MM.1S (cell line): ENCODE data around the gene CLIC5.
A peak's percentile ranks its signal among the peaks of the same experiment; 100 is the strongest.

Source experiments
- DNase-seq: peaks from one replicate; pipeline ENCODE4 v3.0.0-alpha.2; 2015
- H2AFZ ChIP-seq: fragments of 300-600 bp; sonication (generic); 2 replicates; pipeline ENCODE4 v1.6.0; 2016; ENCODE audit warnings: antibody characterized with exemption, low read length
- H3F3A ChIP-seq: fragments of 300-600 bp; sonication (generic); 2 replicates; pipeline ENCODE4 v1.6.1; 2016; ENCODE audit warnings: mild to moderate bottlenecking, antibody characterized with exemption, low read length, moderate library complexity, mixed read lengths; ENCODE audit not compliant: insufficient read depth
- H3K27ac ChIP-seq: fragments of 300-600 bp; sonication (generic); 2 replicates; pipeline ENCODE4 v1.5.1; 2016; ENCODE audit warnings: mild to moderate bottlenecking, low read length
- H3K27me3 ChIP-seq: fragments of 300-600 bp; sonication (generic); replicated peaks from 2 replicates; pipeline ENCODE4 v1.6.0; 2016; ENCODE audit warnings: low read length; ENCODE audit not compliant: insufficient read depth
- H3K36me3 ChIP-seq: fragments of 300-600 bp; sonication (generic); replicated peaks from 2 replicates; pipeline ENCODE4 v1.6.1; 2016; ENCODE audit warnings: mild to moderate bottlenecking, low read length, mixed read lengths; ENCODE audit not compliant: insufficient read depth
- H3K4me1 ChIP-seq: fragments of 300-600 bp; sonication (generic); 2 replicates; pipeline ENCODE4 v1.6.1; 2016; ENCODE audit warnings: low read length, mixed read lengths
- H3K4me2 ChIP-seq: fragments of 300-600 bp; sonication (generic); 2 replicates; pipeline ENCODE4 v1.6.0; 2016; ENCODE audit warnings: low read depth, low read length
- H3K4me3 ChIP-seq: fragments of 300-600 bp; sonication (generic); 2 replicates; pipeline ENCODE4 v1.5.1; 2016; ENCODE audit warnings: low read length, mixed read lengths
- H3K79me2 ChIP-seq: fragments of 300-600 bp; sonication (generic); 2 replicates; pipeline ENCODE4 v1.6.1; 2016; ENCODE audit warnings: mixed run types, low read length, mixed read lengths
- H3K9ac ChIP-seq: fragments of 300-600 bp; sonication (generic); 2 replicates; pipeline ENCODE4 v1.6.1; 2016; ENCODE audit warnings: low read length, mixed read lengths
- H3K9me2 ChIP-seq: fragments of 300-600 bp; sonication (generic); replicated peaks from 2 replicates; pipeline ENCODE4 v1.6.1; 2016; ENCODE audit warnings: mild to moderate bottlenecking, low read length, mixed read lengths; ENCODE audit not compliant: insufficient read depth
- H3K9me3 ChIP-seq: fragments of 300-600 bp; sonication (generic); replicated peaks from 2 replicates; pipeline ENCODE4 v1.6.1; 2016; ENCODE audit warnings: mild to moderate bottlenecking, low read length, mixed read lengths; ENCODE audit not compliant: insufficient read depth
- H4K20me1 ChIP-seq: fragments of 300-600 bp; sonication (generic); 2 replicates; pipeline ENCODE4 v1.6.1; 2016; ENCODE audit warnings: mild to moderate bottlenecking, low read length, moderate library complexity, mixed read lengths; ENCODE audit not compliant: insufficient read depth
- CTCF ChIP-seq: fragments of 300-600 bp; sonication (generic); IDR thresholded peaks from 2 replicates; pipeline ENCODE4 v1.5.1; 2016; ENCODE audit warnings: antibody characterized with exemption, low read length, mixed read lengths
- EZH2 ChIP-seq: fragments of 300-600 bp; sonication (generic); optimal IDR thresholded peaks from 2 replicates; pipeline ENCODE3; 2017; ENCODE audit warnings: low read depth, mild to moderate bottlenecking, antibody characterized with exemption, low read length, mixed read lengths
- EZH2phosphoT487 ChIP-seq: fragments of 300-600 bp; sonication (generic); IDR thresholded peaks from 2 replicates; pipeline ENCODE4 v1.6.1; 2018; ENCODE audit warnings: antibody characterized with exemption, low read length

CLIC5 gene

DNA sequence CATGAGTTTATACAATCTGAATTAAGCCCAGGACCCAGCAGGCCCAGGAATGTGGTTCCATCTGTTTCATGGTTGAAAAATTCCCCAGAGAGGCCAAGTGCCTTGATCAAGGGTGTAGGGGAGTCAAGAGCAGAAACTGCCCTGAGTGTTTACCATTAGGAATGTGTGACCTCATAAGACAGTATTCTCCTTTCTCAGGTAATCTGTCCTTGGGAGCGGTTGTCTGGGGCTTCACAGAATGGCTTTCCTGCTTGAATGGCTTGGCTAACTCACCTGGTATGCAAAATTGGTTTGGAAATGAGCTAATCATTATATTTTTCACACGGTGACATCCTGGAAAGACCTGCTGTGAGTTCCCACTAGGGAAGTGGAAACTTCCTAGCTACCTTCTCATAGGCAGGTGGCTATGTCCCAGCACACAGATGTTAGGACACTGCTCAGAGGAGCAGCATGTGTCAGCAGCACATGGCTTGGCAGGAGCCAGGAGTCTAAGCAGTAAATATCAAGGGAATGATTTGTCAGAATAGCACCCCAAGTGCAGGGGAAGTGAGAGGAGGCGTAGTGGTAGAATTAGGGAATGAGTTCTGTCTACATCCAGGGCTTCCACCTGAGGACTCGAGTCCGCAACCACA lies 17.7 kb downstream of the CLIC5 start:
- H4K20me1 ChIP-seq: no peaks in the 10 kb centered on the region
- no peaks in the 10 kb centered on the region for H3K9me3 ChIP-seq
- H3K4me3 ChIP-seq: no peak overlapping the region
- no peak for DNase-seq
- H3K4me2 ChIP-seq: no peak overlapping the region
- H3K36me3 ChIP-seq: no peaks in the 10 kb centered on the region
- H3K9ac ChIP-seq: no peak overlapping the region
- no peaks in the 10 kb centered on the region for H3F3A ChIP-seq
- H3K27ac ChIP-seq: no peak overlapping the region
- H3K4me1 ChIP-seq: no peaks in the 10 kb centered on the region
- H2AFZ ChIP-seq: no peak overlapping the region
- no peaks in the 10 kb centered on the region for H3K9me2 ChIP-seq
- H3K79me2 ChIP-seq: no peaks in the 10 kb centered on the region
- H3K27me3 ChIP-seq: no peaks in the 10 kb centered on the region
- TF ChIP-seq CTCF: no peak
- no peak for TF ChIP-seq EZH2
- TF ChIP-seq EZH2phosphoT487: no peak

- Histone ChIP-seq H2AFZ (no peak overlapping the region), H3K4me3 (no peak overlapping the region), H3K9me3 (no peaks in the 10 kb centered on the region), H3K27me3 (0 out of 2 replicates have a peak, but pooled peaks cover 5% of the 10 kb centered on the region), H4K20me1 (no peaks in the 10 kb centered on the region), H3K27ac (no peak overlapping the region), H3K4me1 (peaks cover 16% of the 10 kb centered on the region), H3F3A (peaks cover 8% of the 10 kb centered on the region; the same call in 1 of the 2 replicates), H3K4me2 (no peak overlapping the region), H3K79me2 (no peaks in the 10 kb centered on the region), H3K9me2 (no peaks in the 10 kb centered on the region), H3K36me3 (no peaks in the 10 kb centered on the region), H3K9ac (no peak overlapping the region)
- DNase-seq: no peak
- TF ChIP-seq EZH2phosphoT487: no peak
- TF ChIP-seq CTCF: no peak
- no peak for TF ChIP-seq EZH2
Measured at GRCh38 chr6:45991189-45991588, 24.5 kb downstream of the CLIC5 start.

DNA sequence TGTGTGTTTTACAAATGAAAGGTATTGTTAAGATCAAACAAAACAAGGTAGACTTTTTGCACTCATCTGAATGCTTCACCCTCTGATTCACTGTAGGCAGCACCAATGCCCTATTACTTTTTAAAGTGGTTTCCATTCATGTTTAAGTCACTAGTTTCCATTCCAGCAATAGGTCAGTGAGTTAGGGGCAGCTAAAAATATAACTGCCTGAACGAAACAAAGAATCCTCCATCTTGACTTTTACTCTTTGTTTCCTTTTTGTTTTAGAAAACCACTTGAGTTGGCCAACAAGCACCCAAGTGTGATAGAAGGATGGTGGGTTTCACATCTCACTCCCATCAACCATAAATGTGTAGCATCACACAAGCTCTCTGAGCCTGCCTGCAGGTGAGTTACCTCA lies 25.5 kb downstream of the CLIC5 start:
- TF ChIP-seq CTCF: no peak
- no peak for TF ChIP-seq EZH2phosphoT487
- no peak for TF ChIP-seq EZH2
- Histone ChIP-seq H4K20me1 (no peaks in the 10 kb centered on the region), H3K4me2 (no peak overlapping the region), H3K36me3 (no peaks in the 10 kb centered on the region), H3K4me1 (peaks cover 16% of the 10 kb centered on the region), H3K27ac (peak overlapping the region; percentile 7; the same call in 1 of the 2 replicates), H3K9me2 (no peaks in the 10 kb centered on the region), H3K4me3 (no peak overlapping the region), H3K9ac (no peak overlapping the region), H3F3A (peaks cover 8% of the 10 kb centered on the region; the same call in 1 of the 2 replicates), H3K79me2 (no peaks in the 10 kb centered on the region), H3K9me3 (no peaks in the 10 kb centered on the region), H2AFZ (no peak overlapping the region), H3K27me3 (0 out of 2 replicates have a peak, but pooled peaks cover 5% of the 10 kb centered on the region)
- peak; percentile 68 for DNase-seq
